CD4-positive, alpha-beta memory T cell (primary cell): Measurements from ENCODE around the gene MBNL1. TPM values are rescaled to one million over a fixed set of nuclear protein-coding genes. Genes with fewer than 3 reads are reported as not detected.
A peak's percentile ranks its signal among the peaks of the same experiment; 100 is the strongest.

Experiments used
- CTCF ChIA-PET: fragments of 350-600 bp; sonication (Branson Sonifier 250); formaldehyde crosslinking; loops from one replicate; lab custom pipeline; 2021; ENCODE audit warnings: inconsistent platforms; ENCODE audit not compliant: partially characterized antibody; lab: Charles Lee
- POLR2A ChIA-PET: fragments of 350-600 bp; sonication (Branson Sonifier 250); formaldehyde crosslinking; loops from one replicate; lab custom pipeline; 2021; ENCODE audit not compliant: partially characterized antibody; lab: Charles Lee
- DNase-seq, 5 donors: peaks; one replicate each; pipeline versions ENCODE4 v3.0.0 to v3.0.0-alpha.2; 2020 to 2022; ENCODE audit warnings: mixed read lengths in 1 of 5
- H3K27ac ChIP-seq: one replicate; pipeline ENCODE4 v1.7.0; 2013; ENCODE audit warnings: low read depth, low read length
- H3K27me3 ChIP-seq: 2 replicates; pipeline ENCODE4 v1.7.0; 2013; ENCODE audit warnings: mild to moderate bottlenecking, low read length, moderate library complexity; ENCODE audit not compliant: insufficient read depth
- H3K36me3 ChIP-seq: 2 replicates; pipeline ENCODE4 v1.7.0; 2013; ENCODE audit warnings: mild to moderate bottlenecking, low read length, moderate library complexity; ENCODE audit not compliant: insufficient read depth
- H3K4me1 ChIP-seq: 2 replicates; pipeline ENCODE4 v1.7.0; 2013; ENCODE audit warnings: mild to moderate bottlenecking, low read length, moderate library complexity; ENCODE audit not compliant: insufficient read depth
- H3K4me3 ChIP-seq, 2 donors: one replicate each; pipeline ENCODE4 v1.7.0; 2013; ENCODE audit warnings: low read length in 2 of 2, mild to moderate bottlenecking in 1 of 2
- H3K9me3 ChIP-seq, 2 donors: one replicate each; pipeline ENCODE4 v1.7.0; 2013; ENCODE audit warnings: low read length in 2 of 2, control low read depth in 1 of 2; ENCODE audit not compliant: control insufficient read depth in 1 of 2
- H3K27ac Mint-ChIP-seq, 7 donors: one replicate each; pipeline ENCODE4 v1.8.0; 2020 to 2021; ENCODE audit warnings: mixed read lengths in 7 of 7, mild to moderate bottlenecking in 6 of 7, inconsistent platforms in 3 of 7, moderate library complexity in 3 of 7
- H3K27me3 Mint-ChIP-seq, 2 donors: one replicate each; pipeline ENCODE4 v1.8.0; 2020 to 2021; ENCODE audit warnings: mixed read lengths in 2 of 2
- H3K36me3 Mint-ChIP-seq, 2 donors: one replicate each; pipeline ENCODE4 v1.8.0; 2020 to 2021; ENCODE audit warnings: mixed read lengths in 2 of 2, inconsistent platforms in 1 of 2, mild to moderate bottlenecking in 1 of 2
- H3K4me1 Mint-ChIP-seq, 4 donors: one replicate each; pipeline ENCODE4 v1.8.0; 2020 to 2021; ENCODE audit warnings: mixed read lengths in 4 of 4, mild to moderate bottlenecking in 1 of 4
- H3K4me3 Mint-ChIP-seq, 8 donors: one replicate each; pipeline ENCODE4 v1.8.0; 2020 to 2021; ENCODE audit warnings: mixed read lengths in 8 of 8, mild to moderate bottlenecking in 7 of 8, moderate library complexity in 6 of 8, inconsistent platforms in 3 of 8
- H3K9me3 Mint-ChIP-seq, 8 donors: one replicate each; pipeline ENCODE4 v1.8.0; 2020 to 2021; ENCODE audit warnings: mixed read lengths in 8 of 8, mild to moderate bottlenecking in 5 of 8, inconsistent platforms in 3 of 8, moderate library complexity in 1 of 8
- intact Hi-C: fragments of 100-400 bp; cut with micrococcal nuclease; formaldehyde crosslinking; loops from one replicate; pipeline ENCODE4 v1.15.1; 2023
- polyA plus RNA-seq, 2 donors: library from polyadenylated mRNA; unstranded; fragments of 300-500 nt; fragmentation: Illumina TruSeq; gene quantifications; one replicate each; pipeline ENCODE4 v1.2.3, GENCODE V29; 2021
- total RNA-seq, 2 experiments: library from RNA; stranded (reverse); gene quantifications; one replicate each; pipeline ENCODE4 v1.2.3, GENCODE V29; 2021

Gene MBNL1
- total and polyA plus RNA-seq, 4 experiments from 2014 or later, result 289 to 430 (median 361) TPM

DNA sequence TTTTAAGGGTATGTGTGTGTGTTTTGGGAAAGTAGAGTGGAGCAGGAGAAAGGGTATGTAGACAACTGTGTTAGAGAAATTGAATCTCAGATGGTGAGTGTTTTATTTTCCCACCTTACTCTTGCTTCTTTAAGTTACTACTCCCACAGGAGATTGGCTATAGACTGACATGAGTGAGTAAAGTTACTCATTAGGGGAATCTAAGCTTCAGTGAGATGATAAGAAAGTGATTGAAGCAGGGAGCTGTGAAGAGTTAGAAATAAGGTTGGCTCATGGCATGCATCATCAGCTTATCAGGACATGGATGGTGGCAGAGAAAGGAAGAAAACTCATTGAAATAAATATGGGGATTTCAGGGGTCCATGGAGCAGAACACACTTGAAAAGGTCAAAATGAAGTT, 88.9 kb downstream of the MBNL1 start:
- H3K27ac ChIP-seq, result no peak overlapping the region
- no peak overlapping the region for H3K4me3 ChIP-seq
- H3K9me3 ChIP-seq, result no peaks in the 10 kb centered on the region
- H3K4me1 ChIP-seq, result peaks cover 84% of the 10 kb centered on the region
- CTCF ChIA-PET, result interaction anchor here (1.6 kb wide), 1 partner anchor 25 kb away, joined by 5 read pairs; no protein-coding TSS in a partner anchor
- Mint-ChIP-seq H3K27ac (peak overlapping the region; percentile 28 to 71 (median 42)), H3K4me1 (peaks cover 54 to 86% (median 74%) of the 10 kb centered on the region in 4 donors), H3K36me3 (peaks cover 38 to 64% of the 10 kb centered on the region in 2 donors), H3K9me3 (no peaks in the 10 kb centered on the region), H3K27me3 (no peaks in the 10 kb centered on the region), H3K4me3 (peak overlapping the region in 7 of 8 donors; percentile 10 to 56 (median 32))
- H3K36me3 ChIP-seq, result peaks cover 3% of the 10 kb centered on the region
- DNase-seq, result no peak
- intact Hi-C loops, result no loop called here
- POLR2A ChIA-PET, result interaction anchor here (1.2 to 1.6 kb wide), 4 partner anchors 12 to 25 kb away, joined by 3 to 4 read pairs (median 3); no protein-coding TSS in a partner anchor
- H3K27me3 ChIP-seq, result no peaks in the 10 kb centered on the region

DNA sequence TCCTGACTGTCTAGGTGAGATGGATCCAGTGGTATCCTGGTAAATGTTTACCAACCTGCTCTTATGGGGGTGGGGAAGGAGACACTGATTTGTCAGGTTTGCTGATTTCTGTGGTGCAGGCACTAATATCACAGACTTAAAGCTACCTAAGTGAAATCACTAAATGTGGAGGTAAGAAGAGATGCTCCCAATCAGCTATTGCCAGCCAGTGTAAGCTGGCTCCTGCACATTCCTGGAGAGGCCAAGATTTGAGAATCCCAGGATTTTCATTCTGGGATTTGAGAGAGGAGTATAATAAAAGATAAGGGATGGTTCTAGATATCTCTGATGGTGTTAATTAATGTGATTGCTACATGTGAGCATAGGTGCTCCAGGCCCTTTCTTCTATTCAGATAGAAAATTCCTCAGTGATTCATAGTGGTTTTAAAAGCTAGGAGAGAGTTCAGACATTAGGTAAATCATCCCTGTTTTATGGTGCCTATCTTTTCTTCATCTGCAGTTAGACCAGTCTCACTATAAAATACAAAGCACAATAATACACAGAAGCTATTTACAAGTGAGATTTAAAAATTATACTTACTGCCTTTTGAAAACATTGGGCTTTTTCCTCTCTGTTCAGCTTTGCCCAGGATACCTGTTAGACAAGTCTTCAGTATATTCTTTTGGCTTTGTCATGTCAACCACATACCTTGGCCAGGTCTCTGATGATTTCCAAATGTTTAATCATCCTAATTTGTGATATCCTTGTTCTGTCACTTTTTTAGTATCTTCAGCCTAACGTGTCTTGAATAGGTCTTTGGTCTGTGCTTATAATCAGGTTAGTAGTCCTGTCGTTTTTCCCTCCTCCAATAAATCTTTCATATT, 90.9 kb downstream of the MBNL1 start:
- H3K36me3 ChIP-seq, result no peaks in the 10 kb centered on the region
- H3K27ac ChIP-seq, result no peak overlapping the region
- intact Hi-C loops, result no loop called here
- ChIA-PET POLR2A (interaction anchor here (1.3 kb wide), 1 partner anchor 15 kb away, joined by 6 read pairs; no protein-coding TSS in a partner anchor), CTCF (no interaction called here)
- Mint-ChIP-seq H3K4me3 (peak overlapping the region in 5 of 8 donors; percentile 13 to 39 (median 27)), H3K9me3 (no peaks in the 10 kb centered on the region), H3K36me3 (peaks cover 42 to 66% of the 10 kb centered on the region in 2 donors), H3K27ac (peak overlapping the region in 5 of 7 donors; percentile 24 to 72 (median 38)), H3K4me1 (peaks cover 59 to 88% (median 76%) of the 10 kb centered on the region in 4 donors), H3K27me3 (no peaks in the 10 kb centered on the region)
- no peaks in the 10 kb centered on the region for H3K27me3 ChIP-seq
- no peak overlapping the region for H3K4me3 ChIP-seq
- peaks cover 80% of the 10 kb centered on the region for H3K4me1 ChIP-seq
- DNase-seq, result no peak
- no peaks in the 10 kb centered on the region for H3K9me3 ChIP-seq

DNA sequence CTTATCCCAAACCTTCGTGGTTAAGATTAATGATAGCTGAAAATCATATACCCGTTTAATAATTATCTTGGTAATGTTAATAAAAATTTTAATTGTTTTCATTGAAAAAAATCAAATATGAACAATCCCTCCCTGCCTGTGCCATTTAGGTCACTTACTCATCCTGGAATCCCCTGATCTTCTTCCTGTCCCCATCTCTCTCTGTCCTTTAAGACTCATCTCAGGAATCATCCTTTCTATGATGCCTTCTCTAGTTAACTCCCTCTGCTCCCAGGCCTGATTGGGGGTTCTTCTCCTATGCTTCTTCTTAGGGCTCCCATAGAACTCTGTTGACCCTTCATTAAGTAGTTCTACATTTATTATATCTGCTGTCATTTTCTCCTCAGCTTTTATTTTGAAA, 91.6 kb downstream of the MBNL1 start:
- Histone ChIP-seq H3K27ac (no peak overlapping the region), H3K4me1 (peaks cover 77% of the 10 kb centered on the region), H3K27me3 (no peaks in the 10 kb centered on the region), H3K9me3 (no peaks in the 10 kb centered on the region), H3K36me3 (no peaks in the 10 kb centered on the region), H3K4me3 (no peak overlapping the region)
- H3K4me1 Mint-ChIP-seq, result peaks cover 59 to 89% (median 75%) of the 10 kb centered on the region in 4 donors
- CTCF ChIA-PET, result no interaction called here
- H3K36me3 Mint-ChIP-seq, result peaks cover 45 to 66% of the 10 kb centered on the region in 2 donors
- H3K4me3 Mint-ChIP-seq, result peak overlapping the region in 3 of 8 donors; percentile 3 to 37 (median 18)
- no peaks in the 10 kb centered on the region for H3K9me3 Mint-ChIP-seq
- intact Hi-C loops, result no loop called here
- H3K27ac Mint-ChIP-seq, result peak overlapping the region; percentile 20 to 89 (median 47)
- POLR2A ChIA-PET, result interaction anchor here (1.1 to 1.3 kb wide), 2 partner anchors 13 to 14 kb away, joined by 3 to 6 read pairs; no protein-coding TSS in a partner anchor
- no peaks in the 10 kb centered on the region for H3K27me3 Mint-ChIP-seq
- no peak for DNase-seq

DNA sequence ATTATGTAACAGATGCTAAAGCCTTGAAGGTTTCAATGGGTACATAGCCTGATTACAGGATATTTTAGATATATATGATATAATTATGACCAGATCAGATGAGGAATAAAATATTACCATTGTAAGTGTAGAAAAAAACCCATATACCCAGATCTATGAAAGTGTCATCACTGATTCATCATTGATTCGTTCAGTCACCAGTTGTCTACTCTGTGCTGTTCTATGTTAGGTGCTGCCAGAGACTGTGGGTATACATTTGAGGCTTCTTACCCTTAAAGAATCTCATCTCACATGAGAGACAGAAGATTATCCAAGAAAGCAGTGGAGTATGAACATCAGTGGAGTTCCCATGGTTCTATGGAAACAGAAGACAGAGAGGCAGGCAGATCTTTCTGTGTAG, 92.2 kb downstream of the MBNL1 start:
- Mint-ChIP-seq H3K9me3 (no peaks in the 10 kb centered on the region), H3K27ac (peak overlapping the region in 6 of 7 donors; percentile 36 to 90 (median 74)), H3K27me3 (no peaks in the 10 kb centered on the region), H3K36me3 (peaks cover 51 to 64% of the 10 kb centered on the region in 2 donors), H3K4me1 (peaks cover 57 to 85% (median 72%) of the 10 kb centered on the region in 4 donors), H3K4me3 (peak overlapping the region in 5 of 8 donors; percentile 0 to 60 (median 12))
- no peaks in the 10 kb centered on the region for H3K27me3 ChIP-seq
- peaks cover 74% of the 10 kb centered on the region for H3K4me1 ChIP-seq
- no peak overlapping the region for H3K4me3 ChIP-seq
- intact Hi-C loops, result no loop called here
- ChIA-PET CTCF (no interaction called here), POLR2A (interaction anchor here (1.1 kb wide), 1 partner anchor 12 kb away, joined by 3 read pairs; no protein-coding TSS in a partner anchor)
- DNase-seq, result no peak
- no peak overlapping the region for H3K27ac ChIP-seq
- no peaks in the 10 kb centered on the region for H3K9me3 ChIP-seq
- H3K36me3 ChIP-seq, result no peaks in the 10 kb centered on the region

DNA sequence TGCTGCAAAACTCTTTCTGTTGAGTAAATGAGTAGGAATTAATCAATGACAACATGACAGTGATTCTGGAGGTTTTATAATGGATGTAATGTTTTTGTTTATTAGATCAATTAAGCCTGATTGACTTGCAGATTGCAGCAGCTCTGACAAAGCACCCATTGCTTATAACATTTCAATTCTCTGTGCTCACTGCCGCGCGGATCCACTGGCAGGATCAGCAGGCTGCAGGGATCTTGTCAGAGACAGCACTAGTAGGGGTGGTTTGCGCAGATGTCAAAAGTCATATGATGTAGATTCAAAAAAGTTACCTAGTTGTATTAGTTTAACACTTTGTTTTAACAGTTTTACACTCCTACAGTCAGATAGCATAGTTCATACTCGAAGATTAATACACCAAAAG, 93.4 kb downstream of the MBNL1 start:
- Histone ChIP-seq H3K9me3 (no peaks in the 10 kb centered on the region), H3K27me3 (no peaks in the 10 kb centered on the region), H3K27ac (no peak overlapping the region), H3K4me3 (no peak overlapping the region), H3K4me1 (peaks cover 65% of the 10 kb centered on the region), H3K36me3 (no peaks in the 10 kb centered on the region)
- ChIA-PET POLR2A (interaction anchor here (0.7 kb wide), 1 partner anchor 176 kb away, joined by 3 read pairs; no protein-coding TSS in a partner anchor), CTCF (interaction anchor here (1.6 kb wide), 1 partner anchor 178 kb away, joined by 5 read pairs; no protein-coding TSS in a partner anchor)
- Mint-ChIP-seq H3K4me3 (peak overlapping the region in 5 of 8 donors; percentile 2 to 47 (median 22)), H3K27me3 (no peaks in the 10 kb centered on the region), H3K36me3 (peaks cover 57 to 62% of the 10 kb centered on the region in 2 donors), H3K9me3 (peaks cover 0 to 3% (median under 1%) of the 10 kb centered on the region in 8 donors), H3K27ac (peak overlapping the region in 6 of 7 donors; percentile 15 to 77 (median 36)), H3K4me1 (peaks cover 53 to 75% (median 67%) of the 10 kb centered on the region in 4 donors)
- DNase-seq, result no peak
- intact Hi-C loops, result no loop called here

DNA sequence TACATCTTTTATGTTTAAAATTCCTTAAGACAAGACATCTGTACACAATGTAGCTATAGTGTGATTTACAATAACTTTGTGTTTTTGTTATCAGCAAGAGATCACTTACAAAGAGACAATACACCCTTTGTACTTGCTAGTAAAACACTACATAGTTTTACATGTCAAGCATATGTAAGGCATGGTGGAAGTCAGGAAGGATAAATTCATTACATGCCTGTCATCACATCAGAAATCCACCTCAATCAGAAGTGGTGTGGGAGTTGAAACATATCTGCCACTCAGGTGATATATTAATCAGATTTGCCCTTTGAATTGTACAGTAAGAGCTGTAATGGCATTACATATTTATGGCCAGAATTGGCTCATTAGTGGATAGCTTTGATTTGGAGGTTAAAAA, 95.5 kb downstream of the MBNL1 start:
- Histone ChIP-seq H3K4me1 (peaks cover 73% of the 10 kb centered on the region), H3K9me3 (no peaks in the 10 kb centered on the region), H3K27me3 (no peaks in the 10 kb centered on the region), H3K27ac (no peak overlapping the region), H3K4me3 (no peak overlapping the region), H3K36me3 (no peaks in the 10 kb centered on the region)
- Mint-ChIP-seq H3K27me3 (no peaks in the 10 kb centered on the region), H3K4me1 (peaks cover 64 to 79% (median 74%) of the 10 kb centered on the region in 4 donors), H3K36me3 (peaks cover 71 to 75% of the 10 kb centered on the region in 2 donors), H3K9me3 (peaks cover 0 to 10% (median 4%) of the 10 kb centered on the region in 8 donors), H3K27ac (peak overlapping the region in 5 of 7 donors; percentile 27 to 71 (median 65)), H3K4me3 (peak overlapping the region in 1 of 8 donors; percentile 58)
- ChIA-PET POLR2A (interaction anchor here (0.7 to 2.3 kb wide), 4 partner anchors 9 to 52 kb away, joined by 3 to 5 read pairs (median 4); no protein-coding TSS in a partner anchor), CTCF (interaction anchor here (1.1 to 2.0 kb wide), 5 partner anchors 10 to 181 kb away, joined by 3 to 9 read pairs (median 4); no protein-coding TSS in a partner anchor)
- DNase-seq, result no peak
- intact Hi-C loops, result no loop called here
